NCI-H146 treated with DMSO at 0.1 percent for 48 hours (cell line): ENCODE data around the gene PIK3R5.

Source experiments
- DNase-seq: peaks from one replicate; lab custom pipeline; 2025; ENCODE audit not compliant: unreplicated experiment; lab: John Stamatoyannopoulos, UW

The PIK3R5 gene

DNA sequence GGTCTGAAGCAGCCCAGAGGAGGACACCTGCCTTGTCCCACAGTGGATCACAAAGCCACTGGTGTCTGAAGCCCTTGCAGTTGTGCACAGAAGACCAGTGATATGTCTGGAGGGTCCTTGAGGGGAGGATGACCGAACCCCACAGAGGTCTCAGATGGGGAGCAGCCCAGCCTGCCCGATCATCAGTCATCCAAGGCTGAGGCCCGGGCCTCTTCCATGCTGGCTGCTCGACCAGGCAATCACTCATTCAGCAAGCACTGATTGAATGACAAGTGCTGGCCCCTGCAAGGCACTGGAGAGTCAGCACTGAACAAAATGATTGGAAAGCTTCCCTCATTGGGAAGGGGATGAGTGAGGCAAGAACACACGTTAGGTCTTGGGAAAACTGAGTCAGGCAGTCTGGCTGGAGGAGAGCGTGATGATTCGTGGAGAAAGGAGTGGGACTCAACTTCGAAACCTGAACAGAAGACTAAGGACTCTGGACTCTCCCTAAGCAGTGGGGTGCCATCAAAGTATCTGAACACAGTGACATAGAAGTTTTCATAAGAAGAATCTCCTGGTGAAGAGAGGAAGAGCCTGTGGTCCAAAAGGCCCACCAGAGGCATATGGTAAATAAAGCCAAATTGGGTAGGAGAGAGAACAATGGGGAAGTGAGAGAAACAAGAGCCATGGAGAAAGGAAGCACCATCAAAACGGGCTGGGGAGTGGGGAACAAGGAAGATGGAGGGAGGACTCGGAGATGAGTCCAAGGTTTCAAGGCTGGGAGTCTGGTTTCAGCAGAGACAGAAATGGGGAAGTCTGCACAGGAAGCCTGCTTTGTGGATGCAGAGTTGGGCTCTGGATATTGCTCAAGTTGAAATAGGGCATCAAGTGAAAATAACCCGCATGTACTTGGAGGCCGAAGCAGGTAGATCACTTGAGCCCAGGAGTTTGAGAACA, 10.2 kb downstream of the PIK3R5 start:
- no peak for DNase-seq

DNA sequence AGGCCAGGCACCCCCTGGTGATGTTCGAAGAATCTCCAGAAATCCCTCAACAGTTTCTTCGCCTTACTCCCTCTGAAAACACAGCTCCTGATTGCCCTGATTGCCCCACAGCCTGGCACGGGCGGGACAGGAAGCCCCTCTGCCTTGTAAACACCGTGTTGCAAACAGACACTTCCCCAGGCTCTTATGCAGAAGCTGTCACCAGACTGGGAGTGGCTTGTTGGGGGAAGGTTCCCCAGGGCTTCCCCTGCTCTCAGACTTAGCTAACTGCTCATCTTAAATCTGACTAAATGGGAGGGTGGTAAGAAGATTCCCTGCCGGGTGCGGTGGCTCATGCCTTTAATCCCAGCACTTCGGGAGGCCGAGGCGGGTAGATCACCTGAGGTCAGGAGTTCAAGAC, 11.2 kb downstream of the PIK3R5 start:
- DNase-seq = no peak

DNA sequence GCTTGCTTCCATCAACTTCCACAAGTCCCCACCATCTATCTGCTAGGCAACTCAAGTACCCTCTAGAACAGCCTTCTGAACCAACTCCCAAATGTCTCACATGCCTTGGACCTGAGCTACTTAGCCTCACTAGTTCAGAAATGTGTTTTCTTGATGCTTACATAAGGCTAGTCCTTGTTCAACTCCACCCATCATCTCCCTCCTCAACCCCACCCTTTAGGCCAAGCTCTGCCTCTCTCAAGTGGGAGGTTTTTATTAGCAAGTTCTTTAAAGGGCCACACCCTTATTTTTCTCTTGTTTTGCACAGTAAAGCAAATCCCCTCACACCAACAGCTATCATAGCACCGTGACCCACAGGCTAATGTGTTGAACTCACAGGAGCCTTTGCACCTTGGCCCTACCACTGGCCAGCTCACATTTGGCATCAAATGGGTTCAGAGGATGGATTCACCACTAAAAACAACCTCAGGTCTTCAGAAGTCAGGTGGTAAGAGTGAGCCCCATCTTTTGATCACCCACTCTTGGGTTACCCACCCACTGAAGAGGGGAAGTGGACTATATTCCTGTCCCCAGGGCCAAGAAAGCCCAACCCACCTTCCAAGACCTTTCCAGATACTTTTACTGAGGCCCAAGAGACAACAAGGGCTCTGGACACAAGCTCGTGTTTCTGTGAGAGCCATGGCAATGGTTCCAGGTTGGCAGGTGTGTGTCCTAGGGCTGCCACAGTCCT, 12.2 kb downstream of the PIK3R5 start:
- no peak for DNase-seq

DNA sequence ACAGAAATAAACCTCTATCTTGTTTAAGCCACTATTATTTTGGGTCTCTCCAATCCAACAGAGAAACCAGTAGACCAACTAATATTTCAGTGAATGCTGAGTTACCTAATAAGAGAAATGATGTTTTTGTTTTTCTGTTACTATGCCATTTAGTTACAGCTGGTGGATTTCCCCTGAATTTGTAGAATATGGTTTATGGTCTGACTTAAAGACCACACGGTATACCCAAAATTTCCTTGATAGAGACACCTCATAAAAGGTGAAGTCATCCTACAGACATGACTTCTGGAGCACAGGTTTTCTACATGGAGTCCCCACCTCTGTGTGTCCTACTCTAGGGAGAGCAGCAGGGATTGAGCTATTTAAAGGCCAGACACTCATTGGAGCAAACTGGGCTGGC, 13.3 kb downstream of the PIK3R5 start:
- no peak for DNase-seq

DNA sequence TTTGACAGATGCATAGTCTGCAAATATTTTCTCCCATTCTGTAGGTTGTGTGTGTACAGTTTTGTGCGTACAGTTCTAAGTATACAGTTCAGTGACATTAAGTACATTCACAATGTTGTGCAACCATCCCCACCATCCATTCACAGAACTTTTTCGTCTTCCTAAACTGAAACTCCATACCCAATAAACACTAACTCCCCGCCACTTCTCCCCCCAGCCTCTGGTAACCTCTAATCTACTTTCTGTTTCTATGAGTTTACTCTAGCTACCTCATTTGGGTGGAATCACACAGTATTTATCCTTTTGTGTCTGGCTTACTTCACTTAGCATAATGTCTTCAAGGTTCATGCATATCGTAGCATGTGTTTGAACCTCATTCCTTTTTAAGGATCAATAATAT, 14.3 kb downstream of the PIK3R5 start:
- DNase-seq = no peak

DNA sequence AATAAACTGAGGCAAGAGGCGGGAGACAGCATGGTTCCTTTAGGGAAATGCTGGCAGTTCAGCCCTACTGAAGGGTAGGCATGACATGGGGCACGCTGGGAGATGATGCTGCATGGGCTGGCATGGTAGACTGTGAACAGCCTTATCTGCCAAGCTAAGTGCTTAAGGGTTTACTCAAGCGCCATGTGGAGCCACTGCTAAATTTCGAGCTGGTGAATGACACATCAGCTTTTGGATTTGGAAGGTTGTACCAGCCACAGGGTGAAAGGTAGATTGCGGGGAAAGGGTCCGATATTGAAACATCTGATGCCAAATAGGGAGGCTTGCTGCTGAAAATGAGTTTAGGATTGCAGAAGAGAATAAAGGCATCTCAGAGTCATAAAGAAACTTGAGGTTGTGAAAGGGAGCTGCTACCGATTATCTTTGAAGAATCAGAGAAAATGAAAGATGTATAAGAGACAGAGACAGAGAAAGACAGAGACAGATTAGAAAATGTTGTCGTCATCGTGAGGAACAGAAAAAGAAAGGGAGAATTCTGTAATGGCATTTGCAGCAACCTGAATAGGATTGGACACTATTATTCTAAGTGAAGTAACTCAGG, 16.3 kb downstream of the PIK3R5 start:
- no peak for DNase-seq

DNA sequence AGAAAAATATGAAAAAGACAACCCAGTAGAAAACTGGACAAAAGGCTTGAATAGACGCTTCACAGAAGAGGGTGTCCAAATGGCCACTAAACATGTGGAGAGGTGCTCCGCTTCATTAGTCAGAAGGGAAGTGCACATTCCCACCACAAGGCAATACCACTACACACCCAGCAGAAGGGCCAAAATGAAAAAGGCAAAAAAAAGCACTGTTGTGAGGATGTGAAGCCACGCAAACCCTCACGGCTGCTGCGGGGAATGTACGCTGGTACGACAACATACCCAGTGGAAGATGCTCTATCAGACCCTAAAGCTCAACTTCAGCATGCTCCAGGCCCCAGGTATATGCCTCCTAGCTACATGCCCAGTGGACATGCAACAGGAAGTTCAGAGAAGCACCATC, 17.0 kb downstream of the PIK3R5 start:
- no peak for DNase-seq

DNA sequence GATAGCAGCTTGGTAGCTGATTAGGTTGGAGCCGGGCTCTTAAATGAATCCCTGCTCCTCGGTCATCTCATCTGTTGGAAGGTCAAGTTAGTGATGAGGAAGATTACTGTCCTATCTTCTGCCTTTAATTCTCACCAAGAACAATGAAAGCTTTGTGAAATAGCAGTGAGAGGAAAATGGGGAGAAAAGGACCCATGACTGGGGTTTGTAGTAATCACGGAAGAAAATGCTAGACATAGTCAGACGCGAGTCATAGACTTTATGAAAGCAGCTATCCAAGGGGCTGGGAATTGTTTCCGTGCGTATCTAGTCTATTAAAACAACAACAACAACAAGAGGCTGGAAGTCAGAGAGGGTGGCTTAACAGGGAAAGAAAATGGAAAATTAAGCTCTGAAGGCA, 18.3 kb downstream of the PIK3R5 start:
- no peak for DNase-seq

DNA sequence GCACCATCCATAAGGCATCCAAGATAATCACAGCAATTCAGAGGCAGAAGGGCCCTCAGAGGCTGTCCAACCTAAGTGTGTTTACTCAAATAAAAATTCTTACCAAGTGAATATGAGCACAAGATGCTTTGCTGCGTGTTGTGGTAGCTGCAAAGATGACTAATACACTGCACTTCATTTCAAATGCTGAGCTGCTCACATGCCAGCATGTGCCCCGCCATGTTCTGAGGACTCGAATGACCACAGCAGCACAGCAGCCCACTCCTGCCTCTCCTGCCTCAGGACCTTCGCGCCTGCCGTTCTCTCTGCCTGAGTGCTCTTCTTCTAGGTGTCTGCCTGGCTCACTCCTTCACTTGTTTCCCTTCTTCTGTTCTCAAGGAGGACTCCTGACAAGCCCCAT, 19.0 kb downstream of the PIK3R5 start:
- DNase-seq = no peak

DNA sequence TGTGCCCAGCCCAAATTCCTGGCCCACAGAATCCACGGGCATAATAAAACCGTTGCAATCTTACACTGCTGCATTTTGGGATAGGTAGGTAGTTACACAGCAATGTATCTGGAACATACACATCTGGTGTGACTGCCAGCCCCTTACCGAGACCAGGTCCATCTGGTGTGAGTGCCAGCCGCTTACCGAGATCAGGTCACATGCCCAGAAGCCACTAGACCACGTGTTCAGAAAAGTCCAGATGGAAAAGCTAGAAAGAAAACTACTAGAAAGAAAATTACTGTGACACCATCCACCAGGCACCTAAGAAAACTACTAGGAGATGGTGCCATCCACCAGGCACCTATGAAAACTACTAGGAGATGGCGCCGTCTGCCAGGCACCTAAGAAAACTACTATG, 19.4 kb downstream of the PIK3R5 start:
- DNase-seq = no peak

DNA sequence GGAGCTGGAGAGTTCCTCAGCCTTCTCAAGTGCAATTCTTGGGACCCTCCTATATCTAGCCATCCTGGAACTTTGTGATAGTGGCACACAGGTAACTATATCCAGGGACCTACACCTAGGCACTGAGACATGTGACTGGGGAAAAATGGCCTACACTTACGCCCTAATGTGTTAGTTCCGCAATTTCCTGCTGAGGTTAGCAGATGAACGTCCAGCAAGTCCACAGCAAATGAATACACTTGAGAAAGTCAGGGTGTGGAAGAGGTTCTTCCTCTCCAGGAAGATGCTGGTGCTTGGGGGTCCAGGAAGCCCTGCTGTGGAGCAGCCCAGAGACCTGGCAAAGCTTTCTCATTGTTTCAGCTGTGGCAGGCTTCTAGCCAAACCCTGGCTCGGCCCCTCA, 20.8 kb downstream of the PIK3R5 start:
- no peak for DNase-seq

DNA sequence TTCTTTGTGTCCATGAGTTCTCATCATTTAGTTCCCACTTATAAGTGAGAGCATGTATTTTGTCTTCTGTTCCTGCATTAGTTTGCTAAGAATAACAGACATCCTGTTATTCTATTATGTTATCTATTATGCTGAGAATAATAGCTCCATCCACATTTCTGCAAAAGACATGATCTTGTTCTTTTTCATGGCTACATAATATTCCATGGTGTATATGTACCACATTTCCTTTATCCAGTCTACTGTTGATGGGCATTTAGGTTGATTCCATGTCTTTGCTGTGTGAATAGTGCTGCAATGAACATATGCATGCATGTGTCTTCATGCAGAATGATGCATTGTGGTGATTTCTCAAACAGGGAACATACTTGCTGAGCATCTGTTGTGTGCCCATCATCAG, 21.4 kb downstream of the PIK3R5 start:
- DNase-seq = no peak

DNA sequence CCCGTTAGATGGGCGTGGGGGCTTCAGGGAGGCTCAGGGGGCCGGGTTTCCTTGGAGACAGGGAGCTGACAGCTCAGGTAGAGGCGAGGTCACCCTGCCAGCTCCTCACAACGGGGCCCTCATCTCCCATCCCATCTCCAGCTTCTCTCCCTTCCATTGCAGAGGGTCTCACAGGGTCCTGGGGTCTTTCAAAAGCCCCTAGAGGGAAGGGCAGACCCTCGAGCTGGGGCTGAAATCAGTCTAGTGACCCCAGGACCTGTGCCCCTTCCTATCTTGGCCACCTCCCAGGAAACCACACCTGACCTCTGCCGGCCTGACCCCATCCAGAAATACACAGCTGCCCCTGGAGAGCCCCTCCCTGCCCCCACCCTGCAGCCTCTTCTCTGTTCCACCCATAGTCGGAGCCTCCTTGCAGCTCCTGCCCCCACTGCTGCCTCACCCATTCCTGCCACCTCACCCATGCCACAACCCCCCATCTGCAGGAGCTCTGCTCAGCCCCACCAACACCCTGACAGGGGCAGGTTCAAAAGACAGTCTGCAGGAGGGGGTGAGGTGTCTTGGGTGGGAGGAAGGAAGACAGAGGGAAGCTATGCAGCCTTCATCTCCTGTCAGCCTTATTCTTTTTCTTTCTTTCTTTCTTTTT, 23.4 kb downstream of the PIK3R5 start:
- no peak for DNase-seq

DNA sequence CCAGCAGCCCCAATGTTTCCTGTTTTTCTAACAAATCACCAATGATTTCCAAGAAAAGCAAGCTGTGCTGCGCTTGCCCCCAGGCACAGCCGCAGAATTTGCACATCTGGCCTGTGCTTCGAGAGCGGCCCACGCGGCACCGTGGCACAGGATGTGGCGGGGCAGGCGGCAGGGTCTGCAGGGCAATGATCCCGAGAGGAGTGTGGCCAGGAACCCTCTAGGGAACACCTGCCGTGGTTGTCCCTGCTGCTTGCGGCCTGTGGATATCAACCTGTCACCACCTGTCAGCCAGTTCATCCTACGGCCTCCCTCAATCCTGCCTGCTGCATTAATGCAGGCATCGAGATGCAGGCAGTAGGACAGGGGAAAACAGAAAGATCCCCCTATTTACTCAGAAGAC, 24.0 kb downstream of the PIK3R5 start:
- no peak for DNase-seq

DNA sequence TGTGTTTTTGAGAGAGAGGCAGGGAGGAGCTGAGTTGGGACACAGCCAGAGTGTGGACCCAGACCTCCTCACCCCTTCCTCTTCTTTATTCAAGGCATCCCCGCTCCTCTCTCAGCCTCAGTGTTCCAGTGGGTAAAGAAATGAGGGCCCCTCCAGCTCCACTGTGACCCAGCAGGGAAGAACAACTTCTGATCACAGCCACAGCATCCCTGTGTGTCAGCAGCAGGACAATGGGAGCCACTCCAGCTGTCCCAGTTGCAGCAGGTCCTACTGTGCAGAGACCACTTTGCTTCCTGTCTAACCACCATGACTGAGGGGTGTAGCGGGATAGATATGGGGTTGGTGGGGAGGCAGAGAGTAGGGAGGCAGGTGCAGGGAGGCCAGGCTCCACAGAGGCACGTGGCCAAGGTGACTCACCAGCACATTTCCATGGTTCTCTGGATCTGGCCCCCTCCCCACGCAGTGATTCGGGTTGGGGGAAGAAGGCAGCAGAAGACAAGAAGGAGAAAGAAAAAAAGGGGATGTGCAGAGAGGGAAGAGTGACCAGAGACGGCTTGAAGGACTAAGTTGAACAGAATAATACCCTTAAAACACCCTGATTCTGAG, 24.5 kb downstream of the PIK3R5 start:
- DNase-seq = no peak

DNA sequence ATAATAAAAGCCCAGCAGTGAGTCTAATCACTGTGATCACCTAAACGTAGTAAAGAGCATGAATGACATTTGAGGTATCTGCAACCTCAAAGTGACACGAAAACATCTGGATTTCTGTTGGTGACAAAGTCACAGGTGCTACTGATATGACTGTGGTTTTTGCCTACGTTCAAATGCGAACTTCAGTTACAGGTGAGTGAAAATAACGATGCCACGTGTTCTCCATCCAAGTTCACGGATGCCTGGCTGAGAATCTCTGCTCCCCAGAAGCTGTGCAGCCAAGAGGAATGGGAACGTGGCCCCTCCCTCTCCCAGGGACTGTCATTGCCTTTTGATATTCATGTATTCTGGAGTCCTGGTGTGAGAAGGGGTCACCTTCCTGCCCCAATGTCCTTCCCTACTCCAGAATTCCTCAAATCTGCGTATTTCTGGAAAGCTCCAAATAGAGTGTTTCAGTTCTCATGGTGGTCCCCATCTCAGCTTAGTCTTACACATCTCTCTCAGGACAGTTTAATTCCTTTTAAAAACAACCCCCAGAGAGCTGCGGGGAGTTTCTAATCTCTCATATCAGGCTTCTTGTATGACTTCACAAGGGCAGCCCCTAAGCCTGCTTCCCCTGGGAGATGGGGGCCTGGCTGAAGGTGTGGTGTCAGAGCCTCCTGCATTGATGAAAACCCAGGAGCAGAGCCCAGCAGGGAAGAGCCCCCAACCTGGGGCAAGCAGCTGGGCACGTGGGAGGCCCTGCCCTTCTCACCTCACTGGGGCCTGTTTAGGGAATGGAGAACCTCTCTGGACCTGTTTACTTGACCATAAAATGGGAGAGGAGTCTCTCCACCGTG, 25.8 kb downstream of the PIK3R5 start:
- no peak for DNase-seq

DNA sequence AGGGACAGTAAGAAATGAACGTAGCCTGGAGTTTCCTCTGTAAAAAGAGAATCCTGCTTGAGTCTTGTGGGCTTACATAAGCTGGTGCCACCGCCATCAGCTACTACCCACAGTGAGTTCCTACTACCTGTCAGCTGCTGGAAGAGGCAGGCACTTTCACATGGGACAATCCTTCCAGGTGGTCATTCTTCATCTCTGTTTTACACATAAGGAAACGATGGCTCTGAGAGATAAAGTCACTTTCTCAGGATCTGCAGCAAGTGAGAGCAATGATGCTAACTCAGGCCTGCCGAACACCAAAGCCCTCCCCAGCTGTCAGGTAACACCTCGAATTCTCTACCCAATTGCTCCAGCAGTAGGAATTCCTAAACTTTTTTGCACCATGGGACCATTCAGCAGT, 26.6 kb downstream of the PIK3R5 start:
- no peak for DNase-seq

DNA sequence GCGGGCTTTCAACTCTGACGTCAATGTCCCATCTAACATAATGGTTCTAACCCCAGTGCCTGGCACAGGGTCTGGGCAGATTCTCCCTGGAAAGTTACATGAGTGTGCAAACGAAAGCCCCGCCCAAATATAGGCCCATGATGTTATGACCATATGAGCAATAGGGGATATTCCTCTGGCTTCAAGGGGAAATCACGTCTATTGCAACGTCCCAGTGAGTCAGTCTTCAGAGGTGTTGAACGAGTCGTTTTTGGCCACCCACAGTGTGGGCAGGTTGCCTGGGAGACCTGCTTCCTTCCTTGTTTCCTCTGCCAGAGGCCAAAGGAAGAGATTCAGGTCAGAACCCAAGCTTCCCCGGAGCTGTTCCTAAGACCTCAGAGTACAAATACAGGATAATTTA, 30.3 kb downstream of the PIK3R5 start:
- DNase-seq = no peak

DNA sequence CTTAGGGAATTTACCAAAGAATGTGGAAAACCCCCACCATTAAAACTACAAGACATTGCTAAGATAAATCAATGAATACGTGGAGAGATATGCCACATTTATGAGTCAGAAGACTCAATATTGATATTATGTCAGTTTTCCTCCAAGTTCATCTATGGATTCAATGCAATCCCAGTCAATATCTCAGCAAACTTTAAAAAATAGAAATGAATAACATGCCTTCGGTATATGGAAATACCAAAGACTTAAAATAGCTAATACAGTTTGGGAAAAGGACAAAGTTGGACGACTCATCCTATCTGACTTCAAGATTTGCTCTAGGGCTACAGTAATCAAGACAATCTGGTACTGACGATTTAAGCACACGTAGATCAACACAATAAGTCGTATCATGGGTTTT, 31.2 kb downstream of the PIK3R5 start:
- DNase-seq = no peak

DNA sequence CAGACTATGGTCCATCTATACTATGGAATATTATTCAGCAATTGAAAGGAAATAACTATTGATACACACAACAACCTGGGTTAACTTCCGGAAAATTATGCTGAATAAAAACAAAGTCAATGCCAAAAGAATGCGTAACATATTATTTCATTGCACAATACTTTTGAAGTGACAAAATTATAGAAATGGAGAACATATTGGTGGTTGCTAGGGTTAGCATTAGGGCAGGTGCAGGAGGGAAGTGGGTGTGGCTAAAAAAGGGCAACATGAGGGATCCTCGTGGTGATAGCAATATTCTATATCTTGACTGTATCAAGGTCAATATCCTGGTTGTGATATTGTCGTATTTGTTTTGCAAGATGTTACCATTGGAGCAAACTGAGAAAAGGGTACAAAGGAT, 34.9 kb downstream of the PIK3R5 start:
- no peak for DNase-seq
